Fibroblast of pulmonary artery (primary cell): ENCODE data around the gene ADGRG3.

Experiments
- DNase-seq: peaks from one replicate; pipeline ENCODE4 v3.0.0-alpha.2; 2010; ENCODE audit warnings: low read depth
- H3K4me3 ChIP-seq: replicated peaks from 2 replicates; pipeline ENCODE4 v1.5.1; 2011; ENCODE audit warnings: low read depth, mild to moderate bottlenecking, control low read depth, low read length, moderate library complexity
- TF ChIP-seq, protein P1 (sequence below): IDR thresholded peaks from 2 replicates; pipeline ENCODE4 v1.5.1; 2011; ENCODE audit warnings: mild to moderate bottlenecking, control low read depth, low read length, inconsistent platforms; ENCODE audit errors: missing control alignments

ADGRG3 gene

DNA sequence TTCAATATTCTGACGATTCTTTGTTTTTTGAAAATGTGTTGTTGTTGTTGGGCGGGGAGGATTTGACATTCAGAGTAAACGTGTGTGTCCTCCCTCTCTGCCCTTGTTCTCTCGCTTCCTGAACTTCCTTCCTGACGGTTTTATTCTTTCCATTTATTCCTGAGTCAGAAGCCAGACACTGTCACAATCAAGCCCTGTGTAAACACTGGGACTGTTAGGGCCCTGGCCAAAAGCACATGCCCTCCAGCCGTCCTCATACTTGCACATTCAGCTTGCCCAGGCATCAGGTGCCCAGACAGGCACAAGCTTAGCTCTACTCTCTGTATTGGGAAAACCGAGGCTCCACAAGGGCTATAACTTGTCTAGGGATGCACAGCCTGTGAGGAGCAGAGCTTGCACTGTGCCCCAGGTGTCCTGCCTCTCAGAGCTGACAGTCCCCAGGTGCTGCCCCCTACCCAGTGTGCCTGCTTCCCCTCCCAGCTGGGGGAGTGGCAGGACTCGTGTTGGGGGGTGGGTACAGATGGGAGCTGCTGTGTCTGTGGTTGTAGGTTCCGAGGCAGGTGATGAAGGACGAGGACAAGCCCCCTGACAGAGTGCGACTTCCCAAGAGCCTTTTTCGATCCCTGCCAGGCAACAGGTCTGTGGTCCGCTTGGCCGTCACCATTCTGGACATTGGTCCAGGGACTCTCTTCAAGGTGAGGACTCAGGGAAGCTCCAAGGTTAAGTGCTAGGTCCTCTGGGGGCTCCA, 9.7 kb downstream of the ADGRG3 start:
- no peak for DNase-seq
- H3K4me3 ChIP-seq = no peak overlapping the region
- TF ChIP-seq, protein P1, sequence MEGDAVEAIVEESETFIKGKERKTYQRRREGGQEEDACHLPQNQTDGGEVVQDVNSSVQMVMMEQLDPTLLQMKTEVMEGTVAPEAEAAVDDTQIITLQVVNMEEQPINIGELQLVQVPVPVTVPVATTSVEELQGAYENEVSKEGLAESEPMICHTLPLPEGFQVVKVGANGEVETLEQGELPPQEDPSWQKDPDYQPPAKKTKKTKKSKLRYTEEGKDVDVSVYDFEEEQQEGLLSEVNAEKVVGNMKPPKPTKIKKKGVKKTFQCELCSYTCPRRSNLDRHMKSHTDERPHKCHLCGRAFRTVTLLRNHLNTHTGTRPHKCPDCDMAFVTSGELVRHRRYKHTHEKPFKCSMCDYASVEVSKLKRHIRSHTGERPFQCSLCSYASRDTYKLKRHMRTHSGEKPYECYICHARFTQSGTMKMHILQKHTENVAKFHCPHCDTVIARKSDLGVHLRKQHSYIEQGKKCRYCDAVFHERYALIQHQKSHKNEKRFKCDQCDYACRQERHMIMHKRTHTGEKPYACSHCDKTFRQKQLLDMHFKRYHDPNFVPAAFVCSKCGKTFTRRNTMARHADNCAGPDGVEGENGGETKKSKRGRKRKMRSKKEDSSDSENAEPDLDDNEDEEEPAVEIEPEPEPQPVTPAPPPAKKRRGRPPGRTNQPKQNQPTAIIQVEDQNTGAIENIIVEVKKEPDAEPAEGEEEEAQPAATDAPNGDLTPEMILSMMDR = no peak

- H3K4me3 ChIP-seq = no peak overlapping the region
- DNase-seq = no peak
- TF ChIP-seq, protein P1 = no peak
These were observed 10.9 kb downstream of the ADGRG3 start for GRCh38 chr16:57679016-57679415.

DNA sequence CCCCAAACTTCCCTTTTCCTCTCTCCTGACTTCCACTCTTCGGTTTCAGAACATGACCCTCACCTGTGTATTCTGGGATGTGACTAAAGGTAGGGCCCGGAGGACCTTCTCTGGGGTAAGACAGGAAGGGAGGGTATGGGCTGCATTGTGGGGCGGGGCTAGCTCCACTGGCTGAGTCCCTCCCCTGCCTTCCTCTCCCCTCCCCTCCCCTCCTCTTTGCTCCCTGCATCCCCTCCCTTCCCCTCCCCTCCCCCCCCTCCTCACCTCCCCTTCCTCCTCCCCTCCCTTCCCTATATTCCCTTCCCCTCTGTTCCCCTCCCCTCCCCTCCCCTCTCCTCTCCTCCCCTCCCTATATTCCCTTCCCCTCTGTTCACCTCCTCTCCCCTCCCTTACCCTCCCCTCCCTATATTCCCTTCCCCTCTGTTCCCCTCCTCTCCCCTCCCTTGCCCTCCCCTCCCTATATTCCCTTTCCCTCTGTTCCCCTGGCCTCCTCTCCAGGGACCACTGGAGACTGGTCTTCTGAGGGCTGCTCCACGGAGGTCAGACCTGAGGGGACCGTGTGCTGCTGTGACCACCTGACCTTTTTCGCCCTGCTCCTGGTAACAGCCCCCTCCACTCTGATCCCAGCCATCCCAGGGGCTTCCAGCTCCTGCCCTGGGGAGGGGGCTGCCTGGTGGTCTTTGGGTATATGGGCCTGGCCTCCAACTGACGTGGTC, 11.8 kb downstream of the ADGRG3 start:
- H3K4me3 ChIP-seq = no peak overlapping the region
- DNase-seq = no peak
- TF ChIP-seq, protein P1 = no peak

- no peak for DNase-seq
- TF ChIP-seq, protein P1 = no peak
- H3K4me3 ChIP-seq = no peak overlapping the region
These were observed 12.8 kb downstream of the ADGRG3 start for GRCh38 chr16:57680842-57681375.

DNA sequence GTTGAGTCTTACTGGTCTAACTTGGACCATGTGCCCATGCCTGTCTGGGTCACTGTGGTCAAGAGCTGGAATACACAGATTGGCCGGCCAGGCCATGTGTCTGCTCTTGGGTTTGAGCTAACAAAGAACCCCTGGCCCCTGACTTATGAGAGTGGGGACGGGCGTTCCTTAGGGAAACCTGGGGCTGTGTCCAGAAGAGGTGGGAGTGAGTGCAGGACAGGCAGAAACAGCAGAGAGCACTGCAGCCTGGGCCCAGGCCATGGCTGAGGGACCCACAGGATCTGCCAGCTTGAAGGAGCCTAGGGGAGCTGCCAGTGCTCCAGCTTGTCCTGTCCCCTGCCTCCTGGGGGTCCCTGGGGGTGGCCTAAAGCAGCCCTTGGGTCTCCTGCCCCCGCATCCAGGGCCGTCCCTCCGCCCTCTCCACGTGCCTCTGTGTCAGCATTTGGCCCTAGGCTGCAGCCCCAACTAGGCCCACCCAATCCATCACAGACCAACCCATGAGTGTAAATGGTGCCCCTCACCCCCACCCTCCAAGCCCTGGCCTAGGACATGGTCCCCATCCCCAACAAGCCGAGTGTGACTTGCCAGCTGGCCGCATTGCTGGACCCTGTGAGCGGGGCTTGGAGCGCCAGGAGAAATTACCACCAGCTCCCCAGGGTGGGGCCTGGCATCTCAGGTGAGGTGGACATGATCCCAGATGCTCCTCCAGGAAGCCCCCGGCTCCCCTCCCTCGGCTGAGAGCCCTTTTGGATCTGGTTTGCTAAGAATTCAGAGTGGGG, 14.0 kb downstream of the ADGRG3 start:
- no peak for DNase-seq
- no peak overlapping the region for H3K4me3 ChIP-seq
- TF ChIP-seq, protein P1 = no peak

- TF ChIP-seq, protein P1 = no peak
- no peak overlapping the region for H3K4me3 ChIP-seq
- no peak for DNase-seq
These were observed 14.9 kb downstream of the ADGRG3 start for GRCh38 chr16:57682809-57683635.
